ENCODE results near the gene DUSP3.

GRCh38 chr17:43791589-43791988, 12.8 kb upstream of the DUSP3 start:
- TF ChIP-seq CTCF (IDR thresholded peaks at IDR 0.05) (no peak), EP300 (IDR thresholded peaks at IDR 0.05) (no peak)

All from tibial nerve (tissue), 4 donors.